Measurements from ENCODE around the gene JPH4. TPM values are rescaled to one million over a fixed set of nuclear protein-coding genes. Genes with fewer than 3 reads are reported as not detected.

Gene JPH4
- total RNA-seq, 4 donors from 2014 or later, result 0.27 to 0.48 TPM; not detected in 2

DNA sequence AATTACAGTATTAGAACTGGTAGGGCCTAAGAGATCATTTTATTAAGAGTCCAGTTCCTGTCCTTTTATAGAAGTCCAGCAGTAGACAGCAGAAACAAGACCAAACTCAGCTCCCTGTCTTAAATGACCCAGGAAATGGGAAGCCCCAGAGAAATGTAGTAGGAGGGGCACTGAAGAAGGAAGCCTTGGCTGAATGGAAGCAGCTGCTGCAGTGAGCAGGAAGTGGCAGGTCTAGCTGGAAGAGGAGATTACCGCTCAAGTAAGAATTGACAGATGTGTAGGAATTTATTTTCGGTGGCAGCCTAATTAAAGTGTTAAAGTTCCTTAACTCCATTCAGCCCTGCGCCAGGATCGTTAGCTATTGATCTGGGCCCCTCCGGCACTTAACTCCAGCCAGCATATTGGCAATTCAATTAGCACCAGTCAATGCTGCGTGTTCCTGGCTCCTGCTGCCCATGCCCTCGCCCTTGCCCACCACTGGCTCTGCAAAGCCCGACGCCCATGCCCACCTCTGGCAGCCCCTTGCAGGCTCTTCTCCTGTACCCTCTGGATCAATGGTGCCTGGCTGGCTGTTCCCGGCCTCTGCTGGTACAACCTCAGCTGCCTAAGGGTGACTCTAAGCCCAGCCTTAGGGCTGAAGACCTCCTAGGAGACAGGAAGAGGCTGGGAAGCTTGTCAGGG lies 48.1 kb downstream of the JPH4 start:
- Histone ChIP-seq H3K4me1 (no peaks in the 10 kb centered on the region), H3K27ac (no peak overlapping the region), H3K27me3 (no peaks in the 10 kb centered on the region), H3K9me3 (no peaks in the 10 kb centered on the region), H3K36me3 (no peaks in the 10 kb centered on the region), H3K4me3 (no peak overlapping the region)
- TF ChIP-seq EP300 (IDR thresholded peaks at IDR 0.05; ENCODE audit: low read depth) (no peak), POLR2A (IDR thresholded peaks at IDR 0.05) (no peak), POLR2AphosphoS5 (IDR thresholded peaks at IDR 0.05) (no peak)
- TF ChIP-seq, protein P1, sequence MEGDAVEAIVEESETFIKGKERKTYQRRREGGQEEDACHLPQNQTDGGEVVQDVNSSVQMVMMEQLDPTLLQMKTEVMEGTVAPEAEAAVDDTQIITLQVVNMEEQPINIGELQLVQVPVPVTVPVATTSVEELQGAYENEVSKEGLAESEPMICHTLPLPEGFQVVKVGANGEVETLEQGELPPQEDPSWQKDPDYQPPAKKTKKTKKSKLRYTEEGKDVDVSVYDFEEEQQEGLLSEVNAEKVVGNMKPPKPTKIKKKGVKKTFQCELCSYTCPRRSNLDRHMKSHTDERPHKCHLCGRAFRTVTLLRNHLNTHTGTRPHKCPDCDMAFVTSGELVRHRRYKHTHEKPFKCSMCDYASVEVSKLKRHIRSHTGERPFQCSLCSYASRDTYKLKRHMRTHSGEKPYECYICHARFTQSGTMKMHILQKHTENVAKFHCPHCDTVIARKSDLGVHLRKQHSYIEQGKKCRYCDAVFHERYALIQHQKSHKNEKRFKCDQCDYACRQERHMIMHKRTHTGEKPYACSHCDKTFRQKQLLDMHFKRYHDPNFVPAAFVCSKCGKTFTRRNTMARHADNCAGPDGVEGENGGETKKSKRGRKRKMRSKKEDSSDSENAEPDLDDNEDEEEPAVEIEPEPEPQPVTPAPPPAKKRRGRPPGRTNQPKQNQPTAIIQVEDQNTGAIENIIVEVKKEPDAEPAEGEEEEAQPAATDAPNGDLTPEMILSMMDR (IDR thresholded peaks at IDR 0.05), result no peak
- 80 to 84% methylated on average over 2 to 10 of the region's 10 CpGs for WGBS, 2 donors (ENCODE audit: low coverage in 1 of 2)
- intact Hi-C loops (cut with DNase I; ENCODE audit: low total_unique reads), result no loop called here
- DNase-seq, result no peak
- in situ Hi-C loops (cut with MboI; ENCODE audit: low pct_ligation_motif_present in 1 of 4, low pct_unique_long_range_greater_than_20kb in 1 of 4, low sequenced_read_pairs in 3 of 4), result no loop called here

DNA sequence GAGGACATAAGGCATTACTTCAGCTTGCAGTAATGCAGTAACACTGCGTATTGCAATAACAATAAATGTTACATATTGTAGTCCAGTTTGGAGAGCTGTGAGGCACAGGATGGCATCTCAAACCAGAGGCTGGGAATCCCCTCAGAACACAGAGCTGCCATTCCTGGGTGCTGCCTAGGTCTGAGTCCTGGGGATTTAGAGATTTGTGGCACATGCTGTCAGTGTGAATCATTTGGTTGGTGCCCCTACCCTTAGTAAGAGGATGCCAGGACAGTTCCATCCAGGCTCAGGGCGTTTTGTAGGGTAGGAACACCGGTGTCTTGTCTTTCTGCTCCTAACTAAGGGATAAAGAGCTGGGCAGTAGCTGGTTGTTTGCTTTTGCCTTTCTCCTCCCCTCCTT lies 49.6 kb downstream of the JPH4 start:
- no peak overlapping the region for H3K4me3 ChIP-seq
- TF ChIP-seq, protein P1 (IDR thresholded peaks at IDR 0.05), result no peak
- no peaks in the 10 kb centered on the region for H3K4me1 ChIP-seq
- H3K27me3 ChIP-seq, result no peaks in the 10 kb centered on the region
- H3K27ac ChIP-seq, result no peak overlapping the region
- in situ Hi-C loops (cut with MboI; ENCODE audit: low pct_ligation_motif_present in 1 of 4, low pct_unique_long_range_greater_than_20kb in 1 of 4, low sequenced_read_pairs in 3 of 4) (no loop called here), intact Hi-C loops (cut with DNase I; ENCODE audit: low total_unique reads) (no loop called here)
- WGBS, 2 donors (ENCODE audit: low coverage in 1 of 2), result 86 to 88% methylated on average over 3 of the region's 3 CpGs
- no peaks in the 10 kb centered on the region for H3K9me3 ChIP-seq
- DNase-seq, result no peak
- H3K36me3 ChIP-seq, result no peaks in the 10 kb centered on the region

DNA sequence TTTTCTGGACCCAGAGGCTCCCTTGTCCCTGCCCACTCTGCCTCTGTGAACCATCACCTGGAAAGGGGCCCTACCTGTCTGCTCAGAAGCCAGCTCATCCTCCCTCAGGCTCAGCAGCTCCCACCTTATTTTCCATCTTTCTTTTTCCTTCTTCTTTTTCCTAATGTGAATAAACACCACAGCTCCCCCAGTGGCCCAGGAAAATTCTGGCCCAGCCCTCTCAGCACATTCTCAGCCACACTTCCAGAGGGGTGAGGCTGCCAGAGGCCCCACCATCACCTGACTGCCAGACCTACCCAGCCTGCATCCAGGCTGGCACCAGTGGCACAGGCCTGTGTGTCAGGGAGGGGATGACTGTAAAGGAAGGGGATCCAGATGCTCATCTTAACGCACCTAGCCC lies 50.0 kb downstream of the JPH4 start:
- intact Hi-C loops (cut with DNase I; ENCODE audit: low total_unique reads) (no loop called here), in situ Hi-C loops (cut with MboI; ENCODE audit: low pct_ligation_motif_present in 1 of 4, low pct_unique_long_range_greater_than_20kb in 1 of 4, low sequenced_read_pairs in 3 of 4) (no loop called here)
- Histone ChIP-seq H3K27ac (no peak overlapping the region), H3K4me3 (no peak overlapping the region), H3K36me3 (no peaks in the 10 kb centered on the region), H3K27me3 (no peaks in the 10 kb centered on the region), H3K9me3 (no peaks in the 10 kb centered on the region), H3K4me1 (no peaks in the 10 kb centered on the region)
- no peak for DNase-seq
- 83 to 100% methylated on average over 1 of the region's 1 CpG for WGBS, 2 donors (ENCODE audit: low coverage in 1 of 2)
- TF ChIP-seq EP300 (IDR thresholded peaks at IDR 0.05; ENCODE audit: low read depth) (no peak), POLR2AphosphoS5 (IDR thresholded peaks at IDR 0.05) (no peak), POLR2A (IDR thresholded peaks at IDR 0.05) (no peak)
- TF ChIP-seq, protein P1 (IDR thresholded peaks at IDR 0.05), result no peak

- 85% methylated on average over 8 of the region's 8 CpGs; no CpG with 5 or more reads in 1 of the 2 donors for WGBS, 2 donors (ENCODE audit: low coverage in 1 of 2)
- intact Hi-C loops (cut with DNase I; ENCODE audit: low total_unique reads), result no loop called here
- no peak for TF ChIP-seq EP300 (IDR thresholded peaks at IDR 0.05; ENCODE audit: low read depth)
- TF ChIP-seq POLR2A (IDR thresholded peaks at IDR 0.05), result no peak
- no peak for TF ChIP-seq POLR2AphosphoS5 (IDR thresholded peaks at IDR 0.05)
- TF ChIP-seq, protein P1 (IDR thresholded peaks at IDR 0.05), result no peak
- no peaks in the 10 kb centered on the region for H3K9me3 ChIP-seq
- no peaks in the 10 kb centered on the region for H3K27me3 ChIP-seq
- no peaks in the 10 kb centered on the region for H3K36me3 ChIP-seq
- no peak for DNase-seq
- no peak overlapping the region for H3K4me3 ChIP-seq
- no peak overlapping the region for H3K27ac ChIP-seq
- in situ Hi-C loops (cut with MboI; ENCODE audit: low pct_ligation_motif_present in 1 of 4, low pct_unique_long_range_greater_than_20kb in 1 of 4, low sequenced_read_pairs in 3 of 4), result no loop called here
- no peaks in the 10 kb centered on the region for H3K4me1 ChIP-seq
These were observed 53.0 kb downstream of the JPH4 start for GRCh38 chr14:23525611-23526010.

Measured in transverse colon (tissue), 4 donors.